Left lung (tissue), 10 donors: ENCODE data around the gene DCTPP1. TPM values are rescaled to one million over a fixed set of nuclear protein-coding genes. Genes with fewer than 3 reads are reported as not detected.
A peak's percentile ranks its signal among the peaks of the same experiment; 100 is the strongest.
"Not testable (repeated sequence)": the region's sequence is repeated elsewhere in the genome, so short reads cannot be mapped to it uniquely, and the experiment has no call there.

Experiments
- ATAC-seq: fragments of 200-7000 bp; cut with Tn5 transposase; one replicate; pipeline ENCODE4 v1.9.1; 2020; ENCODE audit warnings: moderate library complexity
- DNase-seq, 4 donors: peaks; one replicate each; pipeline ENCODE4 v3.0.0-alpha.2; 2013 to 2020
- H3K27ac ChIP-seq, 2 donors: fragments of 200-600 bp; sonication (generic) in 1 of 2; one replicate each; pipeline versions ENCODE4 v1.5.0 to v1.8.0; 2020 to 2021
- H3K27me3 ChIP-seq, 2 donors: fragments of 200-600 bp; sonication (generic) in 1 of 2; one replicate each; pipeline versions ENCODE4 v1.5.0 to v1.8.0; 2020 to 2021
- H3K36me3 ChIP-seq, 2 donors: fragments of 200-600 bp; sonication (generic) in 1 of 2; one replicate each; pipeline versions ENCODE4 v1.5.0 to v1.8.0; 2020 to 2021
- H3K4me1 ChIP-seq, 2 donors: fragments of 200-600 bp; one replicate each; pipeline ENCODE4 v1.8.0; 2021
- H3K4me3 ChIP-seq, 2 donors: fragments of 200-600 bp; sonication (generic) in 1 of 2; one replicate each; pipeline versions ENCODE4 v1.5.0 to v1.8.0; 2020 to 2021; ENCODE audit warnings: mild to moderate bottlenecking in 1 of 2
- H3K9me3 ChIP-seq, 2 donors: fragments of 200-600 bp; sonication (generic) in 1 of 2; one replicate each; pipeline versions ENCODE4 v1.5.0 to v1.8.0; 2020 to 2021
- CTCF ChIP-seq, 2 donors: fragments of 200-600 bp; sonication (generic) in 1 of 2; IDR thresholded peaks; one replicate each; pipeline versions ENCODE4 v1.5.0 to v1.8.0; 2021; ENCODE audit warnings: antibody characterized with exemption in 2 of 2
- intact Hi-C, 2 donors: fragments of 100-400 bp; cut with DNase I; formaldehyde crosslinking; loops; one replicate each; pipeline versions ENCODE4 v1.11.2 to v1.14.2; 2022
- polyA plus RNA-seq, 6 donors: library from polyadenylated mRNA; unstranded; fragments of 120-200 nt; gene quantifications; one replicate each; pipeline ENCODE4 v1.2.1, GENCODE V29; 2013; ENCODE audit not compliant: insufficient read length in 6 of 6
- total RNA-seq, 2 donors: library from RNA; stranded (reverse); fragmentation: NEBNext Ultra II Directional; extraction: Animal tissue kit (Norgen Biotek cat#: 25700); gene quantifications; one replicate each; pipeline ENCODE4 v1.2.1, GENCODE V29; 2021
- donor health status: DM: no; HTN: yes; CAD: no.
- donor health status: DM: no; HTN: no; CAD: no.

DCTPP1 gene
- total and polyA plus RNA-seq, 8 donors, result 26.2 to 49.3 (median 37.0) TPM

DNA sequence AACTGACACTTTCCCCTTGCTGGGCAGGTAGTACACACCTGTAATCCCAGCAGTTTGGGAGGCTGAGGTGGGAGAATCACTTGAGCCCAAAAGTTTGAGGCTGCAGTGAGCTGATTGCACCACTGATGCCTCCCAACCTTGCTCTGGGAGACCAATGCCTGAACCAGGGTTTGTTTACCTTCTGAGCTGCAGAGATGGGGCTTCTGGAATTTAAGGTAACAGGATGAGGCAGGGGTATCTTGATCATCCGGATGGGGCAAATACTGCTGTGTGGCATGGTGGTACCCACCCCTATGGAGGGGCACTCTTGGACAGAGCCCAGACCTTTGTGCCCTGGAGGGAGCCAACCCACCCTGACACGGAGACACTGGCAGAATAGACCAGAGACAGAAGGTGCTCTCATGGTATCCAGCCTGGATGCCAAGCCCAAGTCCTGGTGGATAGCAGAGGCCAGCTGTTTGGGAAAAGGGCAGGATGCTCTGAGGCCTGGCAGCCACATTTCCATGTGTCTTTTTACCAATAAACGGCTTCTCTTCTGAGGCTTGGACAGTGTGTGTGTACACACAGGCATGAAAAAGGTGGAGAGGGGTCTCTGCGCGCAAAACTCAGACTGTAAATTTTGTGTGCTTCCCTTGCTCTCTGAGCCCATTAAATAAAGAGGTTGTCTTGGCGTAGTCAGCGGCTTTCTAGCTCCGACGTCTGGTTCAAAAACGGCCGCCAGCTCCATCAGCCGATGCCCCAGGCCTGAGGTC, 30.2 kb downstream of the DCTPP1 start:
- Histone ChIP-seq H3K9me3 (no peaks in the 10 kb centered on the region), H3K4me1 (peaks cover 7 to 47% of the 10 kb centered on the region in 2 donors), H3K36me3 (peaks cover 0 to 17% of the 10 kb centered on the region in 2 donors), H3K27me3 (no peaks in the 10 kb centered on the region), H3K27ac (peak overlapping the region; percentile 78 to 80), H3K4me3 (peak overlapping the region; percentile 61 to 62)
- TF ChIP-seq CTCF (IDR thresholded peaks at IDR 0.05), result no peak
- ATAC-seq (no peak), DNase-seq (no peak)
- intact Hi-C loops, result no loop called here

GRCh38 chr16:30398661-30399434, 31.0 kb downstream of the DCTPP1 start:
- no peaks in the 10 kb centered on the region for H3K27me3 ChIP-seq
- no peak overlapping the region for H3K4me3 ChIP-seq
- peaks cover 0 to 17% of the 10 kb centered on the region in 2 donors for H3K36me3 ChIP-seq
- intact Hi-C loops, result no loop called here
- TF ChIP-seq CTCF (IDR thresholded peaks at IDR 0.05), result no peak
- peaks cover 7 to 51% of the 10 kb centered on the region in 2 donors for H3K4me1 ChIP-seq
- DNase-seq (no peak), ATAC-seq (no peak)
- H3K9me3 ChIP-seq, result no peaks in the 10 kb centered on the region
- H3K27ac ChIP-seq, result peak overlapping the region in 1 of 2 donors; percentile 78

- H3K4me3 ChIP-seq, result no peak overlapping the region
- TF ChIP-seq CTCF (IDR thresholded peaks at IDR 0.05), result no peak
- H3K27me3 ChIP-seq, result no peaks in the 10 kb centered on the region
- peaks cover 7 to 51% of the 10 kb centered on the region in 2 donors for H3K4me1 ChIP-seq
- no peaks in the 10 kb centered on the region for H3K9me3 ChIP-seq
- H3K36me3 ChIP-seq, result peaks cover 0 to 17% of the 10 kb centered on the region in 2 donors
- DNase-seq (no peak), ATAC-seq (no peak)
- H3K27ac ChIP-seq, result no peak overlapping the region
- intact Hi-C loops, result no loop called here
Measured at GRCh38 chr16:30397776-30398660, 31.8 kb downstream of the DCTPP1 start.

DNA sequence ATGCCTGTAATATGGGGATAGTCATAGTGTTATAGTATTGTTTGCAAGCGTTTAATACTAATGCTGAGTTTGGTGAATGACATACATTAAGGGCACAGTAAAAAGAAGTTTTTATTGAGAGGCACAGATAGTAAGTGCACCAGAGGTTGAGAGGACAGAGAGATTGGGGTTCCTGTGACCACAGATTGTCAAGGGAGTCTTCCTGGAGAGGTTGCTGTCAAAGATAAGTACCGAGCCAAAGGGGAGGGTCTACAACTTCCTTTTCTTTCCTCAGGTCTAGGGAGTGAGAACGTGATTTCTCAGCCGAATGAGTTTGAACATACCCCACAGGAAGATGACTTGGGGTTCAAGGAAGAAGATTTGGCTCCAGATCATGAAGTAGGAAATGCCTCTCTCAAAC, 32.8 kb downstream of the DCTPP1 start:
- Histone ChIP-seq H3K27ac (no peak overlapping the region), H3K9me3 (no peaks in the 10 kb centered on the region), H3K4me1 (peaks cover 7 to 51% of the 10 kb centered on the region in 2 donors), H3K27me3 (no peaks in the 10 kb centered on the region), H3K36me3 (peaks cover 0 to 17% of the 10 kb centered on the region in 2 donors), H3K4me3 (no peak overlapping the region)
- TF ChIP-seq CTCF (IDR thresholded peaks at IDR 0.05), result no peak
- DNase-seq (no peak), ATAC-seq (no peak)
- intact Hi-C loops, result no loop called here

DNA sequence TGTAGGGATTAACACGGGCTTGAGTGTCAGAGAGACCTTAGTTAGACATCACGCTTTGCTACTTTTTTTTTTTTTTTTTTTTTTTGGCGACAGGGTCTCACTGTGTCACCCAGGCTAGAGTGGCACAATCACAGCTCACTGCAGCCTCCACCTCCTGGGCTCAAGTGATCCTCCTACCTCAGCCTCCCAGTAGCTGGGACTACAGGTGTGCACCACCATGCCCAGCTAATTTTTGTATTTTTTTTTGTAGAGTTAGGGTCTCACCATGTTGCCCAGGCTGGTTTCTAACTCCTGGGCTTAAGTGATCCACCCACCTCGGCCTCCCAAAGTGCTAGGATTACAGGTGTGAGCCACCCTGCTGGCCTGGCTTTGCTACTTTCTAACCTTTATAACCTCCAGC, 33.2 kb downstream of the DCTPP1 start:
- DNase-seq, H3K27ac ChIP-seq, H3K9me3 ChIP-seq, H3K27me3 ChIP-seq, ATAC-seq, intact Hi-C loops: not testable (repeated sequence)
- Histone ChIP-seq H3K4me1 (peaks cover 7 to 51% of the 10 kb centered on the region in 2 donors), H3K4me3 (peak overlapping the region in 1 of 2 donors; percentile 78), H3K36me3 (peaks cover 0 to 17% of the 10 kb centered on the region in 2 donors)
